DMS53 (cell line): ENCODE data around the gene CPD.
"Not testable (repeated sequence)": the region's sequence is repeated elsewhere in the genome, so short reads cannot be mapped to it uniquely, and the experiment has no call there.

Experiments used
- DNase-seq: peaks from one replicate; lab custom pipeline; 2025; lab: John Stamatoyannopoulos, UW

Gene CPD

GRCh38 chr17:30378825-30379302 lies at the start of gene CPD:
TSS of gene CPD (plus strand) at chr17:30378927. CDS start at chr17:30378981, 54 bp downstream.
- DNase-seq, result peak; percentile 95

DNA sequence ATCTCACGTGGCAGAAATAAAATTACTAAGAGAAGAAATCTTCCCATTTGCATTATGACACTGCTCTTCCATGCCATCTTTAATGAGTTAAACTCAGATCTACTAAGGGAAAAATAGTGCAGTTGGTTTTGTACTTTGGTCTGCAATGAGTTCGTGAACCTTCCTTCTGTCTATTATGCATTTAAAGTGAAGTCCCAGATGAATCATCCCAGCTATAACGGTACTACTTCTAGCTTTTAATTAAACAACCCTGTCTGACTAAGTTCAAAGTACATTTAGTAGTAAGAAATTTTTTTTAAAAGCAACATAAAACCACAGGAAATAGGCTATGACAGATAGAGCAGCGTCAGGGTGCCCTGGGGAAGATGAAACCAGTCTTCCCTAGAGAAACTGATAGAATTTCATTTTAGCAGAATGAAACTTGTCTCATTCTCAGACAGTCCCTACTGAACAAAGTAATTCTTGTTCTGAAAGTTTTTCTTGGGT lies 46.6 kb upstream of the CPD start:
- DNase-seq, result no peak

DNA sequence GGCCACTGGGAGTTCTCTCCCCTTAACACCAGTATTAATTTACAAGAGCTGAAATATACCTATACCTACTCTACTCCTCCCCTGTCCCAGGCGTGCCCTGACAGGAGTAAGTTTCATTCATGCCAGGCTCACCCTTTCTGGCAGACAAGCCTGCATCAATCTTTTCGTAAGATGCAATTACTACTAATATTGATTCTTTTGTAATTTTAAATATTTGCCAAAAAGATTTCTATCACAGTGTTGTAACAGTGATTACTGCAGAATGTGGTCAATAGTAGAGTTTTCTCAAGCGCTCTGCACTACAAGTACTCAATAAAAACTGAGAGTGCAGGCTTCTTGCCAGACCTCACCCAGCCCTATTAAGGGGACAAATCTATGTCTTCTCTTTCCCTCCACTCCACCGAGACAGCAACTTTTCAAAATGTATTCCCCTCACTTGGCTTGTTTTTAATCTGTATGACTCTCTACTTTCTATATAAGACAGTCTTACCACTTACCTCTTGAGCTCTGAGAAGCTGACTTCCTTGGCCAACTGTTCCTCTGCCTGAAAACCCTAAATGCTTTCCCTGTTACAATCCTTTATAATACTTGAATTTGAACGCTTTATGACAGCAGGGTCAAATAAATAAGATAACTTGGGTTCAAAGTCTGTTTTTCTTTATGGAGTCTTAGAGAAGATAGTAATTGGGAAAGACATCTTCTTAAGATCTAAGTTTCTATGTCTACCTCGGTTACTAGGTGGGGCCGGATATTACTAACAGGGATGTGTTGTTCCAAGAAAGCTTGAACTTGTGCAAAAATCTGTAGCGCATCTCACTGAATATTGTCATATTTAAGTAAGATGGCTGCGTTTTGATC lies 45.0 kb upstream of the CPD start, which contains the start of gene TMIGD1:
TSS of gene TMIGD1 (minus strand) at position 555 of the 858 bp plus-strand sequence. CDS start 1,924 bp downstream, outside the sequence.
- no peak for DNase-seq

GRCh38 chr17:30334421-30334820 lies 44.3 kb upstream of the CPD start:
- no peak for DNase-seq

DNA sequence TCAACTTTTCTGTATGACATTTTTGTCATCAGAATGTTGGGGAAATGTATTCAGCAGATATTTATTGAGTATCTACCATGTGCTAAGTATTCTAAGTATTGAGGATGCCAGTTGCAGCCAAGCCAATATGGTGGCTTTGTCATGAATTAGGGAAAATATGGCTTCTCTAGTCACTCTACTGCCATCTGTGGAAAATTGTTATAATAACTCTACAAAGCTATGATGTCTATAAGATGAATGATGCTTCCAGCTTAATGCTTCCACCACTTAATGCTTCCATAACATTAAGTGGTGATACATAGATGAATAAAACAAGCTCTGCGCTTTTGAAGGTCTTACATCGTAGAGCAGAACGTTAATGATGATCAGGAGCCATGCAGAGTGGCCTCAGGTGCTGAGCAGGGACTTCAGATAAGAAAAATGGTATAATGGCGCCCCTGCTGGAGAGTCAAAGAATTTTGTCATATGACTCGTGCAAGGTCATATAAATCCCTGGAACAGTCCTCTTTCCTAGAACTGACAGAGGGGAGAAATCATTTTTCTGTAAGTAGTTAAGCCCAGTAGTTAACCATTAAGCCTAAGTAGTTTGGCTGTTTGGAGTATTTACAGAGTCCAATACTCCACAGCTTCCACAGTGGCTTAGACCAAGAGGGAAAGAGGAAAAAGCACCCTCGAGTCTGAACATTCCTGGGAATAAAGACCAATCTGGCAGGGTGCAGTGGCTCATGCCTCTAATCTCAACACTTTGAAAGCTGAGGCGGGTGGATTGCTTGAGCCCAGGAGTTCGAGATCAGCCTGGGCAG lies 42.2 kb upstream of the CPD start:
- DNase-seq, result peak; percentile 91

DNA sequence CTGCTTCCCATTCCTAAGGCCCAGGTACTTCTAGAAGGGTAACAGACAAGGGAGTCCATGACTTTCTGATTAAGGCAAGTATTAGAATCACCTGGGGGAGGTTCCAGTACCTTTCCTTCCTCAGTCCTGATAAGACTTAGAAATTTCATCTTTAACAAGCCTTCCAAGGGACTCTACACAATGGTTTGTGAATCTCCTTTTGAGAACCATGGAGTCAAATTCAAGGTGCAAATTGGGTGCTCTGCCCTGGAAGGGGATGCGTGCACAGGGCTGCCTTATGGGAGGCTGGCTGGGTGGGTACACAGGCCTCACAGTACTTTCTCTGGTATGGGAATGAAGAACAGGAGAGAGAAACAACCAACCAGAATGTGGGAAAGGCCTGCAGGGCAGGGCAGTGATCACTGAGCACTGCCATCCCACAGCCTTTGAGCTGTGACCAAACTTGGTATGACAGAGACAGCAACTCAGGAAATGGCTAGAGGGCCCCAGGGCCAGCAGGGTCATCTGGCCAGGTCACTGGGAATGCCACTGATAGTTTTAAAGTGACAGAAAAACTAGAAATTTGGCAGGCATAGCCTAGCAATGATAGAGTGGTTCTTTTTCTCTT lies 41.2 kb upstream of the CPD start:
- peak; percentile 14 for DNase-seq

GRCh38 chr17:30339086-30339485 lies 39.6 kb upstream of the CPD start:
- no peak for DNase-seq

GRCh38 chr17:30340801-30341356 lies 37.8 kb upstream of the CPD start:
- DNase-seq, result no peak

GRCh38 chr17:30341703-30342249 lies 37.0 kb upstream of the CPD start:
- DNase-seq, result no peak

- DNase-seq, result not testable (repeated sequence)
These were observed 35.5 kb upstream of the CPD start for GRCh38 chr17:30343244-30343643.

DNA sequence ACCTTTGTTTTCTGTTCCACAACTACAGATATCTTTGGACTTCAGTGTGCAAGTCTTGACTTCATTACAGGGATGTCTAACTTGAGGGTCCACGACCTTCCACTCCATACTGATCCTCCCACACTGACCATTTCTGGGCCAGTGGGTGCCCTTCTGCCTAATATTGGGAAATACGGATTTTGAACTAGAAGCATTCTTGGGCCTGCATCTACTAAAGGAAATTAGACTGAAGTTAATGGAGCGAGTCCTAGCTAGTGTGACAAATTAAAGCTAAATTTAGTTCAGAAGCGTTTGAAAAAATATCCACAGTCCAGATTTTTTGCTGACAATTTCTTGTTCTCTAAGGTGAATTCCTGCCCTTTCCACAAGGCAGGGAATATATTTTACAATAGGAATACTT lies 34.9 kb upstream of the CPD start:
- DNase-seq, result no peak

DNA sequence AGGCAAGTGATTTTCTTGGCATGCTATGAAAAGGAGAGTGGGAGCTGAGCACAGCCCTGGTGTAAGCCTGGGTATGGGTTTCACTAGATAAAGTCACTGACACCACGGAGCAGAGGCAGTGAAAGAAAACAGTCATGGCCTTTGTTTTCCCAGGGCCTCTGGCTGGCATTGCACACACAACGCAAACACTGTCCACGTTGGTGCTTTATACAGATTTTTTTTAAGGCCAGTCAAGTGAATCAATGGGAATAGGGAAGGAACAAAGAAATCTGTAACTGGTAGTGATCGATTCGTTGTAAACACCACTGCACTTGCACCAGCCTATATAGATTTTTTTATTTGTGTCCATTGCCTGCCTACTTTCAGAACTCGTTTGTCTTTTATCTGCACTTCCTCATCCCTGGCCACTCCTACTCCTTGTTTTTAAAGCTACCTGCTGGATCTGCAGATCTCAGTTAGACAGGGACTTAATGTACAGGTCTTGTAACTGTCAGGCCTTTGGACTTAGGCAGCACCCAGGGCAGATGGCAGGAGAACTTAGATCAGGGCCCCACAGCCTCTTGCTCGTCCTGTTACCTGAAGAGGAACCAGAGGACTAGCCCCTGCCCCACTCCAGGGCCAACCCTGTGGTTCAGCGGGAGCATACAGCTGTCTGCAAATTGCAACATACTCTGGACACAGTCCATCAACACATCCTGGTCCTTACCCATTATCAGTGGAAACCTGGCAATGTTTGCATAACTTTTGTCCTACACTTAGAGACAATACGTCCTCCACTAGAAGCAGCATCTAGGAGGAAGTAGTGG lies 34.2 kb upstream of the CPD start:
- peak; percentile 96 for DNase-seq

- peak; percentile 84 for DNase-seq
These were observed 33.7 kb upstream of the CPD start for GRCh38 chr17:30345089-30345433.

- peak; percentile 62 for DNase-seq
These were observed 33.1 kb upstream of the CPD start for GRCh38 chr17:30345527-30346075.

DNA sequence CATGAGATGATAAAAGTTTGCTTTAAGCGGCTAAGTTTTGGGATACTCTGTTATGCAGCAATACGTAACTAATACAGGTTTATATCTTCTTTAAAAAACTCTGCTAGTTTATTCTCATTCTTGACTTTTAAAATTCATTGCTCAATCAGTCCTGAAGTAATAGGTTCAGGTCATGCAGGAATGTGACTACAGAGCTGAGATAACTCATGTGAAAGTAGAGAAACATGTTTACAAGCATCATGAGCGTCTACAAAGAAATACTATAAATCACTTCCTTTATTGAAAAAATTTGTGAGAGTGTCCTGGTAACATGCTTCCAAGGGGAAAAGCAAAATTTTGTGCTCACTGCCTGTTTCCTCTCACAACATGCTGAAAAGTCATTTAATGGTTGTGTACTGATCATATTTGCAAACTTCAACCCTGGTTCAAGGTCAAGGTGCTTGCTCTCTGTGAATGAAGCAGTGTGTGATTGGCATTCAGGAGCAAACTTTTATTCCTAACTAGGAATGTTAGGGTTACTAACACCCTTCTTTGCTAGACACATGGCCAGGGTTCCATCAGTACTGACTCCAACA lies 32.4 kb upstream of the CPD start:
- no peak for DNase-seq

DNA sequence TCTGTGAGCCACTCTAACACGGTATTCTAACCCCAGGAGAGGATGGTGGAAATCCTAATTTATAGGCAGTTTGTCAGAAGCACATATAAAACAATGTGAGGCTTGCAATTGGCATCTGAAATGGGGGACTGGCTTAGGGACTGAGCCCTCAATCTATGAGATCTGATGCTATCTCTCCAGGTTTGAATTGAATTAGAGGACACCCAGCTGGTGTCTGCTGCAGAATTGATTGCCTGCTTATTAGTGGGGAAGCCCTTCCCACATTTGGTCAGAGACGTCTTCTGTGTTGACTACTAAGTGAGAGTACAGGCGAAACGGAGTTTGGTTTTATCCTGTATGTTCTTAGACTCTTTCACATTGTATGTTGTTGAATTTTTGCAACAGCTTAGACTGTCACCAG lies 31.2 kb upstream of the CPD start:
- DNase-seq, result no peak

DNA sequence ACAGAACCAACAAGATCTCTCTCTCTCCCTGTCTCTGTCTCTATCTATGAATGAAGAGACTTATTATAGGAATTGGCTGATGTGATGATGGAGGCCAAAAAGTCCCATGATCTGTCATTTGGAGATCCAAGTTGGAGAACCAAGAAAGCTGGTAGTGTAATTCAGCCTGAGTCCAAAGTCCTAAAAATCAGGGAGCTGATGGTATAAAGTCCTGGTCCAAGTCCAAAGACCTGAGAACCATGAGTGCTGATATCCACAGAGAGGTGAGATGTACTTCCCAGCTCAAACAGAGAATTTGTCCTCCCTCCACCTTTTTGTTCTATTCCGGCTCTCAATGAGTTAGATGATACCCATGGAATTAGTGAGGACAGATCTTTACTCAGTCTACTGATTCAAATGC lies 29.5 kb upstream of the CPD start:
- no peak for DNase-seq

GRCh38 chr17:30351263-30351662 lies 27.5 kb upstream of the CPD start:
- DNase-seq, result not testable (repeated sequence)

DNA sequence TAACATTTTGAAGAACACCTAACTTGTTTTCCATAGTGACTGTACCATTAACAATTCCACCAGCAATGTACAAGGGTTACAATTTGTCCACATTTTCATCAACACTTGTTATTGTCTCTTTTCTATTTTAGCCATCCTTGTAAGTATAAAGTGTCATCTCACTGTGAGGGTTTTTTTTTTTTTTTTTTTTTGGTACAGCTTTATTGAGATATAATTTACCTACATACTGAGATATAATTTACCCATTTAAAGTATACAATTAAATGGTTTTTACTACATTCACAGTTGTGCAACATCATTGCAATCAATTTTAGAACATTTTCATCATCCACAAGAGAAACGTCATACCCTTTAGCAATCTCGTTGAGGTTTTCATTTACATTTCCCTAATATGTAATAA lies 27.0 kb upstream of the CPD start:
- DNase-seq, result no peak

DNA sequence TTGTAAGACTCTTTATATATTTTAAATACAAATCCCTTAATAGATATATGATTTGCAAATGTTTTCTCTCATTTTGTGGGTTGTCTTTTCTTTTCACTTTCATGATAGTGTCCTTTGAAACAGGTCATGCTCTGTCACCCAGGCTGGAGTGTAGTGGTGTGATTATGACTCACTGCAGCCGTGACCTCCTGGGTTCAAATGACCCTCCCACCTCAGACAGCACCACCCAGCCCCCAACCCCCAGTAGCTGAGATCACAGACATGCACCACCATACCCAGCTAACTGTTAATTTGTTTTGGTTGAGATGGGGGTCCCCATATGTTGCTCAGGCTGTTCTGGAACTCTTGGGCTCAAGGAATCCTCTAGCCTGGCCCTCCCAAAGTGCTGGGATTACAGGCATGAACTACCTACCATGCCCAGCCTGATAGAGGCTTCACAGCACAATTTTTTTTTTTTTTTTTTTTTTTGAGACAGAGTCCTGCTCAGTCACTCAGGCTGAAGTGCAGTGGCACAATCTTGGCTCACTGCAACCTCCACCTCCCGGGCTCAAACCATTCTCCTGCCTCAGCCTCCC lies 26.4 kb upstream of the CPD start:
- peak; percentile 36 for DNase-seq
